GM19351 (cell line): ENCODE results near the gene NKX2-4.
"Not testable (repeated sequence)": the region's sequence is repeated elsewhere in the genome, so short reads cannot be mapped to it uniquely, and the experiment has no call there.

Experiments used
- ATAC-seq: cut with Tn5 transposase; IDR thresholded peaks from one replicate; pipeline ENCODE4 v1.9.1; 2021; ENCODE audit warnings: mild to moderate bottlenecking, moderate library complexity; ENCODE audit not compliant: unreplicated experiment

NKX2-4 gene

GRCh38 chr20:21394551-21394950, 2.8 kb downstream of the NKX2-4 start:
- ATAC-seq: no peak

- ATAC-seq: no peak
Observed at GRCh38 chr20:21393816-21394519, 3.4 kb downstream of the NKX2-4 start.

GRCh38 chr20:21393166-21393565, 4.2 kb downstream of the NKX2-4 start:
- ATAC-seq: no peak

- ATAC-seq: no peak
Observed at GRCh38 chr20:21391972-21392352, 5.4 kb downstream of the NKX2-4 start.

GRCh38 chr20:21391185-21391971, 5.9 kb downstream of the NKX2-4 start:
- no peak for ATAC-seq

GRCh38 chr20:21390768-21391167, 6.6 kb downstream of the NKX2-4 start:
- no peak for ATAC-seq

- ATAC-seq: no peak
Observed at GRCh38 chr20:21389368-21389767, 8.0 kb downstream of the NKX2-4 start.

- ATAC-seq: no peak
Observed at GRCh38 chr20:21388566-21388965, 8.8 kb downstream of the NKX2-4 start.

- no peak for ATAC-seq
Observed at GRCh38 chr20:21387528-21387927, 9.8 kb downstream of the NKX2-4 start.

- no peak for ATAC-seq
Observed at GRCh38 chr20:21386111-21386510, 11.2 kb downstream of the NKX2-4 start.

- no peak for ATAC-seq
Observed at GRCh38 chr20:21384308-21384892, 12.9 kb downstream of the NKX2-4 start.

GRCh38 chr20:21381619-21382018, 15.7 kb downstream of the NKX2-4 start:
- no peak for ATAC-seq

- no peak for ATAC-seq
Observed at GRCh38 chr20:21380711-21381110, 16.6 kb downstream of the NKX2-4 start.

GRCh38 chr20:21378259-21378658, 19.1 kb downstream of the NKX2-4 start:
- ATAC-seq: no peak

- no peak for ATAC-seq
Observed at GRCh38 chr20:21377701-21378100, 19.6 kb downstream of the NKX2-4 start.

GRCh38 chr20:21376626-21377025, 20.7 kb downstream of the NKX2-4 start:
- no peak for ATAC-seq

- ATAC-seq: no peak
Observed at GRCh38 chr20:21373436-21373835, 23.9 kb downstream of the NKX2-4 start.

- no peak for ATAC-seq
Observed at GRCh38 chr20:21372016-21372415, 25.3 kb downstream of the NKX2-4 start.

- ATAC-seq: no peak
Observed at GRCh38 chr20:21371193-21371592, 26.1 kb downstream of the NKX2-4 start.

- no peak for ATAC-seq
Observed at GRCh38 chr20:21368791-21369190, 28.5 kb downstream of the NKX2-4 start.

GRCh38 chr20:21366273-21366672, 31.1 kb downstream of the NKX2-4 start:
- ATAC-seq: not testable (repeated sequence)

- ATAC-seq: no peak
Observed at GRCh38 chr20:21365771-21366170, 31.6 kb downstream of the NKX2-4 start.
